HFFc6 (cell line): ENCODE results near the gene ZNF592. TPM values are rescaled to one million over a fixed set of nuclear protein-coding genes. Genes with fewer than 3 reads are reported as not detected.

ENCODE experiments used
- DNase-seq: peaks from one replicate; pipeline ENCODE4 v3.0.0-alpha.2; 2018
- H3K27ac Mint-ChIP-seq: 2 replicates; pipeline ENCODE4 v1.8.0; 2020; ENCODE audit warnings: mild to moderate bottlenecking, mixed read lengths
- H3K27me3 Mint-ChIP-seq: 2 replicates; pipeline ENCODE4 v1.8.0; 2021; ENCODE audit warnings: mild to moderate bottlenecking, moderate library complexity, mixed read lengths; ENCODE audit not compliant: insufficient read depth
- H3K36me3 Mint-ChIP-seq: 2 replicates; pipeline ENCODE4 v1.8.0; 2021; ENCODE audit warnings: low read depth, mixed read lengths
- H3K4me1 Mint-ChIP-seq: 2 replicates; pipeline ENCODE4 v1.8.0; 2020; ENCODE audit warnings: low read depth, mixed read lengths
- H3K4me3 Mint-ChIP-seq: 2 replicates; pipeline ENCODE4 v1.8.0; 2020; ENCODE audit warnings: mild to moderate bottlenecking, moderate library complexity, mixed read lengths
- H3K9me3 Mint-ChIP-seq: 2 replicates; pipeline ENCODE4 v1.8.0; 2020; ENCODE audit warnings: mild to moderate bottlenecking, mixed read lengths
- CTCF ChIP-seq: fragments of 200-600 bp; sonication (generic); IDR thresholded peaks from 2 replicates; pipeline ENCODE4 v1.5.0; 2021; ENCODE audit warnings: antibody characterized with exemption, mild to moderate bottlenecking
- total RNA-seq, 6 experiments: library from RNA; stranded (reverse); fragmentation: NEBNext Ultra II Directional; extraction: Animal tissue kit (Norgen Biotek cat#: 25700); gene quantifications; 2 replicates in 1 of 6; 3 replicates in 5 of 6; pipeline ENCODE4 v1.2.3, GENCODE V29; 2021

ZNF592 gene
- total RNA-seq, 6 experiments from 2014 or later = 15.4 to 19.0 (median 17.6) TPM

DNA sequence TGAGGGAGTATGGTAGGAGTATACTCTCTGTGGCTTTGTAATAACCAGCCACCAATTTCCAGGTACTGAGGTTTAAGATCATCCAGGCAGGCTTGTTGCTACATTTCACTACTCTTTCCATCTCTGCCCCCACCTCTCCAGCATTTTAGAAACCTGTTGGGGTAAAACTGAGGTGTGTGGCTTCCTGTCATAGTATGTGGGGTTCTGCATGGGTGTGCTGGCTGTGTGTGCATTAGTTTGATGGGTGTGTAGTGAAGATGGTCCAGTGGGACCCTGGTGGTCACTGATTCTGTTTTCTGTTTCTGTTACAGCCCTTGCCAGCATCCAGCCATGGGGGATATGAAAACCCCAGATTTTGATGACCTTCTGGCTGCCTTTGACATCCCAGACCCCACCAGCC lies 34.0 kb downstream of the ZNF592 start:
- Mint-ChIP-seq H3K4me3 (no peak overlapping the region), H3K27me3 (no peaks in the 10 kb centered on the region; the same call in 1 of the 2 replicates), H3K9me3 (no peaks in the 10 kb centered on the region), H3K4me1 (peaks cover 4% of the 10 kb centered on the region; the same call in 1 of the 2 replicates), H3K27ac (no peak overlapping the region), H3K36me3 (peaks cover 30% of the 10 kb centered on the region)
- no peak for DNase-seq
- TF ChIP-seq CTCF = no peak

GRCh38 chr15:84783493-84784251 lies 35.3 kb downstream of the ZNF592 start:
- Mint-ChIP-seq H3K27me3 (no peaks in the 10 kb centered on the region; the same call in 1 of the 2 replicates), H3K9me3 (no peaks in the 10 kb centered on the region), H3K4me1 (peaks cover 13% of the 10 kb centered on the region; the same call in 1 of the 2 replicates), H3K4me3 (no peak overlapping the region), H3K27ac (no peak overlapping the region), H3K36me3 (peaks cover 26% of the 10 kb centered on the region)
- no peak for DNase-seq
- peak; percentile 43 for TF ChIP-seq CTCF

GRCh38 chr15:84784262-84784661 lies 35.9 kb downstream of the ZNF592 start:
- no peaks in the 10 kb centered on the region; the same call in 1 of the 2 replicates for H3K27me3 Mint-ChIP-seq
- H3K36me3 Mint-ChIP-seq = peaks cover 25% of the 10 kb centered on the region
- H3K27ac Mint-ChIP-seq = no peak overlapping the region
- TF ChIP-seq CTCF = no peak
- no peak overlapping the region for H3K4me3 Mint-ChIP-seq
- no peak for DNase-seq
- H3K4me1 Mint-ChIP-seq = peaks cover 13% of the 10 kb centered on the region; the same call in 1 of the 2 replicates
- no peaks in the 10 kb centered on the region for H3K9me3 Mint-ChIP-seq

GRCh38 chr15:84785053-84785452 lies 36.7 kb downstream of the ZNF592 start:
- H3K4me1 Mint-ChIP-seq = peaks cover 13% of the 10 kb centered on the region; the same call in 1 of the 2 replicates
- 0 out of 2 replicates have a peak overlapping the region, but pooled peaks have one; percentile 12 for H3K27ac Mint-ChIP-seq
- no peak overlapping the region for H3K4me3 Mint-ChIP-seq
- no peaks in the 10 kb centered on the region; the same call in 1 of the 2 replicates for H3K27me3 Mint-ChIP-seq
- H3K36me3 Mint-ChIP-seq = peaks cover 19% of the 10 kb centered on the region
- no peak for TF ChIP-seq CTCF
- DNase-seq = no peak
- no peaks in the 10 kb centered on the region for H3K9me3 Mint-ChIP-seq

DNA sequence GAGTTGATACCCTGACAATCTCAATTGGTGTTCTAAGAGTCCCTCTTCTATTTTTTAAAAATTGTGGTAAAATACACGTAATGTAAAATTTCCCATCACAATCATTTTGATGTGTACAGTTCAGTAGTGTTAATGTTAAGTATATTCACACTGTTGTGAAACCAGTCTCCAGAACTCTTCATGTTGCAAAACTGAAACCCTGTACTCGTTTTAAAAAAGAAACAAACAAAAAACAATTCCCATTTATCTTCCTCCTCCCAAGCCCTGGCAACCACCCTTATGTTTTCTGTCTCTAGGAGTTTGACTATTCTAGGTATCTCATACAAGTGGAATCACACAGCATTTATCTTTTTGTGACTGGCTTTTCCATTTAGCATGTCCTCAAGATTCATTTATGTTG lies 40.1 kb downstream of the ZNF592 start:
- no peaks in the 10 kb centered on the region for H3K9me3 Mint-ChIP-seq
- peaks cover 28% of the 10 kb centered on the region for H3K4me1 Mint-ChIP-seq
- H3K4me3 Mint-ChIP-seq = no peak overlapping the region
- H3K36me3 Mint-ChIP-seq = peaks cover 32% of the 10 kb centered on the region
- no peak for TF ChIP-seq CTCF
- peak overlapping the region; percentile 13; the same call in 1 of the 2 replicates for H3K27ac Mint-ChIP-seq
- no peak for DNase-seq
- H3K27me3 Mint-ChIP-seq = no peaks in the 10 kb centered on the region; the same call in 1 of the 2 replicates
